Bronchial smooth muscle cell (primary cell): ENCODE measurements around the gene XIAP. TPM values are rescaled to one million over a fixed set of nuclear protein-coding genes. Genes with fewer than 3 reads are reported as not detected.

Experiments used
- total RNA-seq: library from RNA; depleted of rRNA; stranded (reverse); fragments of >200 nt; gene quantifications from 2 replicates; pipeline ENCODE4 v1.2.1, GENCODE V29; 2014

XIAP gene
- 33.9 and 114 TPM in 2 replicates for total RNA-seq

GRCh38 chrX:123859846-123860838 lies at the start of gene XIAP:
XIAP (plus strand) TSS chrX:123860053; CDS start chrX:123885663, 25,610 bp downstream.

GRCh38 chrX:123961268-123962005 lies 101.6 kb downstream of the XIAP start, which contains the start of gene STAG2:
STAG2 (plus strand) TSS chrX:123961706; CDS start chrX:124022628, 60,922 bp downstream.

Other genes starting within 250 kb of the XIAP start
- gene THOC2, start 127.0 kb upstream of the XIAP start, total RNA-seq: 30.7 and 47.9 TPM in 2 replicates
- gene STAG2, start 101.7 kb downstream of the XIAP start, total RNA-seq: 93.5 and 106 TPM in 2 replicates